DND-41 (cell line): ENCODE data around the gene SPATA6L.

Source experiments
- ATAC-seq: fragments of 200-7000 bp; cut with Tn5 transposase; 3 replicates; pipeline ENCODE4 v1.9.1; 2021; ENCODE audit warnings: low read depth; ENCODE audit not compliant: insufficient read depth
- DNase-seq: peaks from one replicate; pipeline ENCODE4 v3.0.0-alpha.2; 2020
- H2AFZ ChIP-seq: 2 replicates; pipeline ENCODE4 v1.6.0; 2012; ENCODE audit warnings: low read depth, low read length
- H3K27ac ChIP-seq: 2 replicates; pipeline ENCODE4 v1.5.1; 2012; ENCODE audit warnings: low read length, inconsistent platforms
- H3K27me3 ChIP-seq: fragments of 200-600 bp; sonication (generic); 2 replicates; pipeline ENCODE4 v1.6.0; 2012; ENCODE audit warnings: low read length, mild to moderate bottlenecking, inconsistent platforms; ENCODE audit not compliant: insufficient read depth, poor library complexity
- H3K36me3 ChIP-seq: 2 replicates; pipeline ENCODE4 v1.5.1; 2012; ENCODE audit warnings: low read length, inconsistent platforms; ENCODE audit not compliant: insufficient read depth
- H3K4me1 ChIP-seq: 2 replicates; pipeline ENCODE4 v1.5.1; 2012; ENCODE audit warnings: mild to moderate bottlenecking, low read length; ENCODE audit not compliant: insufficient read depth
- H3K4me2 ChIP-seq: 2 replicates; pipeline ENCODE4 v1.6.0; 2012; ENCODE audit warnings: mild to moderate bottlenecking, moderate library complexity, low read length, inconsistent platforms; ENCODE audit not compliant: insufficient read depth
- H3K4me3 ChIP-seq, 2 experiments: fragments of 200-600 bp in 1 of 2; shearing (Covaris generic) in 1 of 2; 2 replicates each; pipeline ENCODE4 v1.5.1; 2012 to 2016; ENCODE audit warnings: inconsistent platforms in 2 of 2, low read length in 2 of 2, mild to moderate bottlenecking in 2 of 2, low read depth in 1 of 2, moderate library complexity in 1 of 2
- H3K79me2 ChIP-seq: 2 replicates; pipeline ENCODE4 v1.6.0; 2012; ENCODE audit warnings: low read length, inconsistent platforms; ENCODE audit not compliant: insufficient read depth
- H3K9ac ChIP-seq: 2 replicates; pipeline ENCODE4 v1.6.0; 2012; ENCODE audit warnings: low read depth, mild to moderate bottlenecking, inconsistent platforms, low read length, moderate library complexity
- H3K9me3 ChIP-seq: 2 replicates; pipeline ENCODE4 v1.5.1; 2012; ENCODE audit warnings: low read length, moderate library complexity, mild to moderate bottlenecking, inconsistent platforms; ENCODE audit not compliant: insufficient read depth, severe bottlenecking
- H4K20me1 ChIP-seq: 2 replicates; pipeline ENCODE4 v1.6.0; 2012; ENCODE audit warnings: low read length; ENCODE audit not compliant: insufficient read depth
- EZH2 ChIP-seq: IDR thresholded peaks from 3 replicates; pipeline ENCODE4 v1.6.1; 2012; ENCODE audit warnings: borderline replicate concordance, low read depth, mild to moderate bottlenecking, moderate library complexity, low read length, inconsistent platforms; ENCODE audit not compliant: severe bottlenecking
- TF ChIP-seq, protein P1 (sequence below): IDR thresholded peaks from 2 replicates; pipeline ENCODE4 v1.5.1; 2012; ENCODE audit warnings: borderline replicate concordance, low read length, moderate library complexity, mild to moderate bottlenecking; ENCODE audit not compliant: poor library complexity, severe bottlenecking; ENCODE audit errors: extremely low read depth

The SPATA6L gene

DNA sequence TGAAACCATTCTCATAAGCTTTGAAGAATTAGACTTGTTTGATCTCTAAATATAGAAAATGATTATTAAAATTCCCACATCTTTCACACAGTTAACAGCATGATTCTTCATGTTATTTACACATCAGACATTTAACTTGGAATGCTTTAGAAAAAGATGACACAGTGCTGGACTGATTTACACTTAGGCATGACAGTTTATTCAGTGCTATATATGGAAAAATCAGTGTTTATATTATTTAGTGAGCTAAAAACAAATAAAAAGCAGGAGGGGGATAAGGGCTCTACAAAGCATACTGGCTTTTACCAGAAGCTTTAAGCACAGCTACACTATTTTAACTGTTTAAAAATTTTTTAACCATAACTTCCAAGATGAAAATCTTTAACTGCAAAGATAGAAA is 43.1 kb upstream of the SPATA6L start:
- Histone ChIP-seq H3K9ac (no peak overlapping the region), H3K79me2 (no peaks in the 10 kb centered on the region), H3K9me3 (no peaks in the 10 kb centered on the region), H3K4me3 (no peak overlapping the region), H3K27me3 (no peaks in the 10 kb centered on the region), H2AFZ (no peak overlapping the region), H4K20me1 (no peaks in the 10 kb centered on the region), H3K27ac (no peak overlapping the region), H3K4me2 (no peak overlapping the region), H3K4me1 (no peaks in the 10 kb centered on the region), H3K36me3 (peaks cover 46% of the 10 kb centered on the region)
- DNase-seq (no peak), ATAC-seq (no peak)
- TF ChIP-seq EZH2 = no peak
- TF ChIP-seq, protein P1, sequence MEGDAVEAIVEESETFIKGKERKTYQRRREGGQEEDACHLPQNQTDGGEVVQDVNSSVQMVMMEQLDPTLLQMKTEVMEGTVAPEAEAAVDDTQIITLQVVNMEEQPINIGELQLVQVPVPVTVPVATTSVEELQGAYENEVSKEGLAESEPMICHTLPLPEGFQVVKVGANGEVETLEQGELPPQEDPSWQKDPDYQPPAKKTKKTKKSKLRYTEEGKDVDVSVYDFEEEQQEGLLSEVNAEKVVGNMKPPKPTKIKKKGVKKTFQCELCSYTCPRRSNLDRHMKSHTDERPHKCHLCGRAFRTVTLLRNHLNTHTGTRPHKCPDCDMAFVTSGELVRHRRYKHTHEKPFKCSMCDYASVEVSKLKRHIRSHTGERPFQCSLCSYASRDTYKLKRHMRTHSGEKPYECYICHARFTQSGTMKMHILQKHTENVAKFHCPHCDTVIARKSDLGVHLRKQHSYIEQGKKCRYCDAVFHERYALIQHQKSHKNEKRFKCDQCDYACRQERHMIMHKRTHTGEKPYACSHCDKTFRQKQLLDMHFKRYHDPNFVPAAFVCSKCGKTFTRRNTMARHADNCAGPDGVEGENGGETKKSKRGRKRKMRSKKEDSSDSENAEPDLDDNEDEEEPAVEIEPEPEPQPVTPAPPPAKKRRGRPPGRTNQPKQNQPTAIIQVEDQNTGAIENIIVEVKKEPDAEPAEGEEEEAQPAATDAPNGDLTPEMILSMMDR = no peak

DNA sequence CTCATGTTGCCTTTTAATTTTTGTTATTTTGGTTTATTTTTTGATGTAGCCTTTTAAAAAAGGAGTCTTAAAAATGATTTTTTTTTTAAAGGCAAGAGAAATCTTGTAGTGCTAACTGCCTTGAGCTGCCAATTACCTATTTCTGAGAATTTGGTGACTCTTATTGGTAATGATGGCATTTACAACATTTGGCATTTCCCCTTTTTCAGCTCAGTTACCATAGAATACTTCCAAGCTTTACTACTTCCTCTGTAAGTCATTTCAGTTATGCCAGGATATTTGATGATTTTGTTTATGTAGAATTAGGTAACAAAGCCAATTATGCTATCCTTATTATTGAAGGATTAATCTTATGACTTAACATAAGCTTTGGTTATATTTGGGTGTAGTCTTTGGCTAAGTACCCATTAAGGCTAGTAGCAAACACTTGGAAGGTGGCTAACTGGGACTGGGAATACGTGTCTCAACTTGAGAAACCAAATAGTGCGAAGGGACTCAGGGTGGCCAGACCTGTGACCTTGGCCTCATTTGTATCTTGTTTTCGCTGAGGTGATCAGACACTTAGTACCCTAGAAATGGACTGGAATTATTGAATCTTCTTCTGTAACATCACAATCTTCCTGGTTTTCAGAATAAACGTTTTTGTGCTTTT is 40.8 kb upstream of the SPATA6L start:
- Histone ChIP-seq H3K4me1 (no peaks in the 10 kb centered on the region), H3K9ac (no peak overlapping the region), H3K27me3 (no peaks in the 10 kb centered on the region), H3K27ac (no peak overlapping the region), H3K4me3 (no peak overlapping the region), H3K4me2 (no peak overlapping the region), H3K79me2 (no peaks in the 10 kb centered on the region), H4K20me1 (no peaks in the 10 kb centered on the region), H3K9me3 (no peaks in the 10 kb centered on the region), H3K36me3 (peaks cover 39% of the 10 kb centered on the region; the same call in 1 of the 2 replicates), H2AFZ (no peak overlapping the region)
- no peak for DNase-seq
- no peak for ATAC-seq
- no peak for TF ChIP-seq EZH2
- TF ChIP-seq, protein P1 = no peak

GRCh38 chr9:4706021-4706420 is 39.7 kb upstream of the SPATA6L start:
- no peak for TF ChIP-seq EZH2
- TF ChIP-seq, protein P1 = no peak
- Histone ChIP-seq H3K4me1 (no peaks in the 10 kb centered on the region), H3K4me2 (no peak overlapping the region), H3K27ac (no peak overlapping the region), H3K36me3 (peaks cover 46% of the 10 kb centered on the region; the same call in 1 of the 2 replicates), H3K9ac (no peak overlapping the region), H2AFZ (no peak overlapping the region), H3K79me2 (no peaks in the 10 kb centered on the region), H4K20me1 (no peaks in the 10 kb centered on the region), H3K27me3 (no peaks in the 10 kb centered on the region), H3K4me3 (no peak overlapping the region), H3K9me3 (no peaks in the 10 kb centered on the region)
- no peak for DNase-seq
- no peak for ATAC-seq

- DNase-seq (no peak), ATAC-seq (no peak)
- Histone ChIP-seq H3K79me2 (no peaks in the 10 kb centered on the region), H2AFZ (no peak overlapping the region), H4K20me1 (no peaks in the 10 kb centered on the region), H3K36me3 (peaks cover 54% of the 10 kb centered on the region; the same call in 1 of the 2 replicates), H3K4me2 (no peak overlapping the region), H3K27me3 (no peaks in the 10 kb centered on the region), H3K4me3 (no peak overlapping the region), H3K9ac (no peak overlapping the region), H3K27ac (no peak overlapping the region), H3K4me1 (no peaks in the 10 kb centered on the region), H3K9me3 (no peaks in the 10 kb centered on the region)
- TF ChIP-seq, protein P1 = no peak
- TF ChIP-seq EZH2 = no peak
Measured at GRCh38 chr9:4704129-4704528, 37.8 kb upstream of the SPATA6L start.
